Astrocyte (in vitro differentiated cells and primary cell): ENCODE data around the gene CEP89. TPM values are rescaled to one million over a fixed set of nuclear protein-coding genes. Genes with fewer than 3 reads are reported as not detected.

Experiments
- DNase-seq: peaks from one replicate; pipeline ENCODE4 v3.0.0-alpha.2; 2010; ENCODE audit warnings: low read depth
- FAIRE-seq: peaks from 2 replicates; lab custom pipeline; 2011; peaks lifted over from hg19 to GRCh38; lab: Jason Lieb, UNC
- H2AFZ ChIP-seq: 2 replicates; pipeline ENCODE4 v1.6.0; 2012; ENCODE audit warnings: low read depth, low read length, inconsistent platforms
- H3K27ac ChIP-seq: 2 replicates; pipeline ENCODE4 v1.5.1; 2011; ENCODE audit warnings: low read depth, low read length, inconsistent platforms
- H3K27me3 ChIP-seq: 2 replicates; pipeline ENCODE4 v1.6.0; 2011; ENCODE audit warnings: low read length, inconsistent platforms; ENCODE audit not compliant: insufficient read depth
- H3K36me3 ChIP-seq: 2 replicates; pipeline ENCODE4 v1.5.1; 2011; ENCODE audit warnings: low read length, inconsistent platforms; ENCODE audit not compliant: insufficient read depth
- H3K4me1 ChIP-seq: 2 replicates; pipeline ENCODE4 v1.5.1; 2011; ENCODE audit warnings: low read length, inconsistent platforms; ENCODE audit not compliant: insufficient read depth
- H3K4me2 ChIP-seq: 2 replicates; pipeline ENCODE4 v1.6.0; 2012; ENCODE audit warnings: low read length, inconsistent platforms
- H3K4me3 ChIP-seq: 2 replicates; pipeline ENCODE4 v1.5.1; 2011; ENCODE audit warnings: low read depth, mild to moderate bottlenecking, low read length, inconsistent platforms; ENCODE audit not compliant: insufficient read depth
- H3K79me2 ChIP-seq: 2 replicates; pipeline ENCODE4 v1.6.0; 2012; ENCODE audit warnings: mild to moderate bottlenecking, low read length, inconsistent platforms; ENCODE audit not compliant: insufficient read depth
- H3K9ac ChIP-seq: 2 replicates; pipeline ENCODE4 v1.6.0; 2012; ENCODE audit warnings: mild to moderate bottlenecking, low read length, inconsistent platforms
- H3K9me3 ChIP-seq: 2 replicates; pipeline ENCODE4 v1.5.1; 2012; ENCODE audit warnings: low read depth, mild to moderate bottlenecking, low read length, inconsistent platforms; ENCODE audit not compliant: insufficient read depth
- H4K20me1 ChIP-seq: 2 replicates; pipeline ENCODE4 v1.6.0; 2012; ENCODE audit warnings: low read length, inconsistent platforms; ENCODE audit not compliant: insufficient read depth
- H3K27ac Mint-ChIP-seq: one replicate; pipeline ENCODE4 v1.8.0; 2021; ENCODE audit warnings: mild to moderate bottlenecking, mixed read lengths; ENCODE audit not compliant: unreplicated experiment
- H3K27me3 Mint-ChIP-seq: one replicate; pipeline ENCODE4 v1.8.0; 2021; ENCODE audit warnings: low read depth, mixed read lengths; ENCODE audit not compliant: unreplicated experiment
- H3K36me3 Mint-ChIP-seq: one replicate; pipeline ENCODE4 v1.8.0; 2021; ENCODE audit warnings: low read depth, mixed read lengths; ENCODE audit not compliant: unreplicated experiment
- H3K4me1 Mint-ChIP-seq: one replicate; pipeline ENCODE4 v1.8.0; 2021; ENCODE audit warnings: low read depth, mixed read lengths; ENCODE audit not compliant: unreplicated experiment
- H3K4me3 Mint-ChIP-seq: one replicate; pipeline ENCODE4 v1.8.0; 2021; ENCODE audit warnings: mild to moderate bottlenecking, moderate library complexity, mixed read lengths; ENCODE audit not compliant: unreplicated experiment
- H3K9me3 Mint-ChIP-seq: one replicate; pipeline ENCODE4 v1.8.0; 2021; ENCODE audit warnings: mild to moderate bottlenecking, mixed read lengths; ENCODE audit not compliant: unreplicated experiment
- CTCF ChIP-seq: IDR thresholded peaks from 2 replicates; pipeline ENCODE4 v1.5.1; 2011; ENCODE audit warnings: low read depth, mild to moderate bottlenecking, inconsistent platforms, low read length, moderate library complexity; ENCODE audit not compliant: insufficient read depth
- EZH2 ChIP-seq: IDR thresholded peaks from 2 replicates; pipeline ENCODE4 v1.6.1; 2012; ENCODE audit warnings: mild to moderate bottlenecking, low read length, inconsistent platforms; ENCODE audit not compliant: insufficient read depth
- total RNA-seq: library from RNA; stranded (reverse); gene quantifications from 2 replicates; pipeline ENCODE4 v1.2.1, GENCODE V29; 2021

Gene CEP89
- total RNA-seq, 1 donor from 2014 or later: 28.3 TPM

GRCh38 chr19:32872391-32872790, 99.4 kb downstream of the CEP89 start:
- no peaks in the 10 kb centered on the region for H4K20me1 ChIP-seq

GRCh38 chr19:32870981-32871451, 100.7 kb downstream of the CEP89 start:
- no peaks in the 10 kb centered on the region for H3K79me2 ChIP-seq
- no peak overlapping the region for H3K9ac ChIP-seq
- no peaks in the 10 kb centered on the region for H3K27me3 Mint-ChIP-seq
- TF ChIP-seq EZH2: no peak
- TF ChIP-seq CTCF: no peak
- no peak overlapping the region for H3K27ac ChIP-seq
- no peak overlapping the region for H2AFZ ChIP-seq
- H3K9me3 ChIP-seq: no peaks in the 10 kb centered on the region
- DNase-seq: no peak
- no peaks in the 10 kb centered on the region for H3K36me3 ChIP-seq
- H3K27ac Mint-ChIP-seq: no peak overlapping the region
- H3K27me3 ChIP-seq: no peaks in the 10 kb centered on the region
- no peak for FAIRE-seq
- no peaks in the 10 kb centered on the region for H3K4me1 ChIP-seq
- no peaks in the 10 kb centered on the region for H3K36me3 Mint-ChIP-seq
- H3K4me2 ChIP-seq: no peak overlapping the region
- H3K9me3 Mint-ChIP-seq: no peaks in the 10 kb centered on the region
- no peaks in the 10 kb centered on the region for H3K4me1 Mint-ChIP-seq
- H3K4me3 ChIP-seq: no peak overlapping the region
- H3K4me3 Mint-ChIP-seq: no peak overlapping the region
- H4K20me1 ChIP-seq: no peaks in the 10 kb centered on the region

More at GRCh38 chr19:32872391-32872790, 99.4 kb downstream of the CEP89 start:
- Histone ChIP-seq H3K9ac (no peak overlapping the region), H3K27ac (no peak overlapping the region), H3K4me2 (no peak overlapping the region), H2AFZ (no peak overlapping the region), H3K9me3 (no peaks in the 10 kb centered on the region), H3K36me3 (no peaks in the 10 kb centered on the region), H3K4me1 (peaks cover 7% of the 10 kb centered on the region), H3K4me3 (no peak overlapping the region), H3K27me3 (no peaks in the 10 kb centered on the region), H3K79me2 (no peaks in the 10 kb centered on the region)
- no peak for DNase-seq
- no peak for FAIRE-seq
- TF ChIP-seq CTCF (no peak), EZH2 (no peak)
- Mint-ChIP-seq H3K9me3 (no peaks in the 10 kb centered on the region), H3K4me3 (no peak overlapping the region), H3K27ac (no peak overlapping the region), H3K36me3 (peaks cover 2% of the 10 kb centered on the region), H3K4me1 (no peaks in the 10 kb centered on the region), H3K27me3 (no peaks in the 10 kb centered on the region)

- Histone ChIP-seq H3K9ac (no peak overlapping the region), H3K36me3 (no peaks in the 10 kb centered on the region), H4K20me1 (no peaks in the 10 kb centered on the region), H3K27ac (no peak overlapping the region), H3K79me2 (no peaks in the 10 kb centered on the region), H3K4me3 (no peak overlapping the region), H3K4me1 (no peaks in the 10 kb centered on the region), H3K27me3 (no peaks in the 10 kb centered on the region), H3K9me3 (no peaks in the 10 kb centered on the region), H3K4me2 (no peak overlapping the region), H2AFZ (no peak overlapping the region)
- TF ChIP-seq EZH2: no peak
- TF ChIP-seq CTCF: no peak
- no peak for DNase-seq
- Mint-ChIP-seq H3K4me1 (no peaks in the 10 kb centered on the region), H3K27ac (no peak overlapping the region), H3K4me3 (no peak overlapping the region), H3K27me3 (peaks cover 3% of the 10 kb centered on the region), H3K36me3 (no peaks in the 10 kb centered on the region), H3K9me3 (no peaks in the 10 kb centered on the region)
- FAIRE-seq: no peak
These were observed 101.7 kb downstream of the CEP89 start for GRCh38 chr19:32869966-32870573.
